ENCODE measurements around the gene HOXB2.
A peak's percentile ranks its signal among the peaks of the same experiment; 100 is the strongest.

Gene HOXB2

DNA sequence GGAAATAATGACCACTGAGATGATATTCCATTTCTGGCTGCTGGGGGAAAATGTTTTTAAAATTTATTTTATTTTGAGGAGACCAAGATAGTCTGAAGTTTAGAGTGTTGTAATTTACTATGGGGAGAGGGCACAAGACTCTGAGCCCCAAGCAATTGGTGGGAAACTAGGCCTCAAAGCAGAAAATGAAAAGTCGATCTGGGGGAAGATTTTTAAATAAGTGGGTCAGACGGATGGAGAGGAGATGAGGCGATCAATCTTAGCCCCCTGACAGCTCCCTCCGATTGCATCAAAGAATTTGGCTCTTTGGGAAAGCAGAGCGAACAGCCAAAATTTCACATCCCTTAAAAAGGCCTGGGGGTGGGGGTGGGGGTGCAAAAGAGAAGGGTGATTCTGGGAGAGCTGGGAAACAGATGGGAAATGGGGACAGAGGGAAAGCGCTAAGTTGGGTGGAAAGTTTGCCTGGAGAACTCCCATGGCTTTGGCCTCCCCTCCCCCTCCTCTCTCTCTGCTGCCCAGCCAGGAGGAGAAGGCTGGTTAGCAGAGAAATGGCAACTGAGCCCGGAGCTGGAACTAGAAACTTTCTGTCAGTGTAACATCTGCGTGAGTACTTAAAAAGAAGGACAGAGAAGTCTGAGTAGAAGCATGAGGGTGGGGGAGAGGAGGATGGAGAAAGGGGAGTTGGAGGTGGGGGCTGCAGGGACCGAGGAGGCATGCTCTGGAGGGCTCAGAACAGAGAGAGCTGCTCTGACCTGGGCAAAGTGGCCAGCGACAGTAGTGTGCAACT lies 1.4 kb upstream of the HOXB2 start:
- peaks cover 45% of the 10 kb centered on the region for H3K4me1 ChIP-seq (ENCODE audit: insufficient read depth, low read length, poor library complexity, severe bottlenecking)
- no peak overlapping the region for H2AFZ ChIP-seq (ENCODE audit: low read length)
- H3K4me3 ChIP-seq (ENCODE audit: low read length, poor library complexity, severe bottlenecking), result peak overlapping the region; percentile 95
- peaks cover 25% of the 10 kb centered on the region for H4K20me1 ChIP-seq (ENCODE audit: insufficient read depth, low read length, poor library complexity, severe bottlenecking)
- H3F3A ChIP-seq (ENCODE audit: low read depth), result peaks cover 30% of the 10 kb centered on the region
- peaks cover 30% of the 10 kb centered on the region for H3K36me3 ChIP-seq (ENCODE audit: insufficient read depth, low read length)
- H3K9me3 ChIP-seq (ENCODE audit: insufficient read depth, low read depth, low read length), result no peaks in the 10 kb centered on the region
- H3K79me2 ChIP-seq (ENCODE audit: insufficient read depth, low read length), result peaks cover 95% of the 10 kb centered on the region
- peaks cover 26% of the 10 kb centered on the region for H3K27me3 ChIP-seq (ENCODE audit: insufficient read depth, low read length, poor library complexity, severe bottlenecking)
- peak overlapping the region; percentile 98 for H3K9ac ChIP-seq (ENCODE audit: low read depth, low read length, poor library complexity, severe bottlenecking)
- no peaks in the 10 kb centered on the region for H3K9me2 ChIP-seq (replicated peaks; ENCODE audit: low read depth, low read length)
- H3K4me2 ChIP-seq (ENCODE audit: low read depth, low read length, poor library complexity, severe bottlenecking), result peak overlapping the region; percentile 96
- TF ChIP-seq, protein P1, sequence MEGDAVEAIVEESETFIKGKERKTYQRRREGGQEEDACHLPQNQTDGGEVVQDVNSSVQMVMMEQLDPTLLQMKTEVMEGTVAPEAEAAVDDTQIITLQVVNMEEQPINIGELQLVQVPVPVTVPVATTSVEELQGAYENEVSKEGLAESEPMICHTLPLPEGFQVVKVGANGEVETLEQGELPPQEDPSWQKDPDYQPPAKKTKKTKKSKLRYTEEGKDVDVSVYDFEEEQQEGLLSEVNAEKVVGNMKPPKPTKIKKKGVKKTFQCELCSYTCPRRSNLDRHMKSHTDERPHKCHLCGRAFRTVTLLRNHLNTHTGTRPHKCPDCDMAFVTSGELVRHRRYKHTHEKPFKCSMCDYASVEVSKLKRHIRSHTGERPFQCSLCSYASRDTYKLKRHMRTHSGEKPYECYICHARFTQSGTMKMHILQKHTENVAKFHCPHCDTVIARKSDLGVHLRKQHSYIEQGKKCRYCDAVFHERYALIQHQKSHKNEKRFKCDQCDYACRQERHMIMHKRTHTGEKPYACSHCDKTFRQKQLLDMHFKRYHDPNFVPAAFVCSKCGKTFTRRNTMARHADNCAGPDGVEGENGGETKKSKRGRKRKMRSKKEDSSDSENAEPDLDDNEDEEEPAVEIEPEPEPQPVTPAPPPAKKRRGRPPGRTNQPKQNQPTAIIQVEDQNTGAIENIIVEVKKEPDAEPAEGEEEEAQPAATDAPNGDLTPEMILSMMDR (conservative IDR thresholded peaks at IDR 0.05; ENCODE audit: low read length), result no peak
- no peak for TF ChIP-seq EZH2phosphoT487 (IDR thresholded peaks at IDR 0.05; ENCODE audit: borderline replicate concordance)

DNA sequence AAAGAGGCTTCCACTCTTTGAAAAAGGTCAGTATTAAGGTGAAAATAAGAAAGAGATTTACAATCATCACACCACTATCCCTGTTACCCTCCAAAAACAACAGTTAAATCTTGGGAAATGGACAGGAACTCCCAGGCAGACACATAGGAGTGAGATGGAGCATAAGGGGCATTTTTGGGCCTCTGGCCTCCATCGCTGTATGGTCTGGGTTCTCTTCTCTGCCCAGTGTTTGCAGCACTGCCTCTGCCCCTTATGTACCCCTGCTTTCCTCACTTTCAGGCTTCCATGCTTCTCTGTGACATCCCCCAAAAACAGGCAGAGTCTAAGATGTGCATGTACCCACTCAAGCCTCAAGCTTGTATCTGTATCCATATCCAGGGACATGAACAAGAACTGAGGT lies 630 bp upstream of the HOXB2 start:
- H3K4me2 ChIP-seq (ENCODE audit: low read depth, low read length, poor library complexity, severe bottlenecking), result peak overlapping the region; percentile 96
- H3K4me1 ChIP-seq (ENCODE audit: insufficient read depth, low read length, poor library complexity, severe bottlenecking), result peaks cover 51% of the 10 kb centered on the region
- H3K9me3 ChIP-seq (ENCODE audit: insufficient read depth, low read depth, low read length), result no peaks in the 10 kb centered on the region
- no peak for TF ChIP-seq EZH2phosphoT487 (IDR thresholded peaks at IDR 0.05; ENCODE audit: borderline replicate concordance)
- TF ChIP-seq, protein P1 (conservative IDR thresholded peaks at IDR 0.05; ENCODE audit: low read length), result no peak
- H3K9ac ChIP-seq (ENCODE audit: low read depth, low read length, poor library complexity, severe bottlenecking), result peak overlapping the region; percentile 98
- H3K9me2 ChIP-seq (replicated peaks; ENCODE audit: low read depth, low read length), result no peaks in the 10 kb centered on the region
- H3F3A ChIP-seq (ENCODE audit: low read depth), result peaks cover 31% of the 10 kb centered on the region
- H3K27me3 ChIP-seq (ENCODE audit: insufficient read depth, low read length, poor library complexity, severe bottlenecking), result peaks cover 26% of the 10 kb centered on the region
- no peak overlapping the region for H2AFZ ChIP-seq (ENCODE audit: low read length)
- peaks cover 27% of the 10 kb centered on the region for H3K36me3 ChIP-seq (ENCODE audit: insufficient read depth, low read length)
- H3K4me3 ChIP-seq (ENCODE audit: low read length, poor library complexity, severe bottlenecking), result peak overlapping the region; percentile 95
- peaks cover 95% of the 10 kb centered on the region for H3K79me2 ChIP-seq (ENCODE audit: insufficient read depth, low read length)
- H4K20me1 ChIP-seq (ENCODE audit: insufficient read depth, low read length, poor library complexity, severe bottlenecking), result peaks cover 23% of the 10 kb centered on the region

DNA sequence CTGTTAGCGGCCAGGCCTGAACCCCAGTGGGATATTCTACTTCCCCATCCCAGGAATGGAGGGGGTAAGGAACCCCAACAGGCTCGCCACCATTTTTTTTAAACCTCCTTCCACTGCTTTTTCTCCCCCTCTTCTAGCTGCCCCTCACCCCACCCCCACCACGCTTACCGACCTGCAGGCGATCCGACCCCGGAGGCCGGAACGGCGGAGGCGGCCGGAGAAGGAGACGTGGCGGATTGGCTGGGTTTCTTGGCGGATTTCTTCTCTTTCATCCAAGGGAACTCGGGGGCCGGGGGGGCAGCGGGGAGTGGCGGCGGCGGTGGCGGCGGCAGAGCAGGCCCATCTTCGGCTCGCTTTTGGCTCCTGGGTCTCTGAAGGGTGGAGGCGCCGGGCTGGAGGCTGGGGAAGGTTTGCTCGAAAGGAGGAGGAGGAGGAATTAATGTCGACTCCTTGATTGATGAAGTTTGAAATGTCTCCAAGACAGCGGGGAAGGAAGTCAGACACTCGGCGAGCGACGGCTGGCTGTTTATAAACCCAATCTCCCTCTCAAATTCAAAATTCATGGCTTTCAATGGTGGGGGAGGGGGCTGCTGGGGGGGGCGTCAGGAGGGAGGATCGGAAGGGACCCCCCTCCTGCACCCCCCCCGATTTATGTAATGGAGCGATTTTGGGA lies 424 bp downstream of the HOXB2 start:
- peak overlapping the region; percentile 96 for H3K4me2 ChIP-seq (ENCODE audit: low read depth, low read length, poor library complexity, severe bottlenecking)
- TF ChIP-seq EZH2phosphoT487 (IDR thresholded peaks at IDR 0.05; ENCODE audit: borderline replicate concordance), result no peak
- TF ChIP-seq, protein P1 (conservative IDR thresholded peaks at IDR 0.05; ENCODE audit: low read length), result no peak

More for the DNA sequence above, 424 bp downstream of the HOXB2 start:
- peaks cover 26% of the 10 kb centered on the region for H3K27me3 ChIP-seq (ENCODE audit: insufficient read depth, low read length, poor library complexity, severe bottlenecking)
- H3K9ac ChIP-seq (ENCODE audit: low read depth, low read length, poor library complexity, severe bottlenecking), result peak overlapping the region; percentile 98
- H3F3A ChIP-seq (ENCODE audit: low read depth), result peaks cover 34% of the 10 kb centered on the region
- H3K9me2 ChIP-seq (replicated peaks; ENCODE audit: low read depth, low read length), result no peaks in the 10 kb centered on the region
- peaks cover 17% of the 10 kb centered on the region for H3K36me3 ChIP-seq (ENCODE audit: insufficient read depth, low read length)
- H4K20me1 ChIP-seq (ENCODE audit: insufficient read depth, low read length, poor library complexity, severe bottlenecking), result peaks cover 15% of the 10 kb centered on the region
- no peaks in the 10 kb centered on the region for H3K9me3 ChIP-seq (ENCODE audit: insufficient read depth, low read depth, low read length)
- peaks cover 58% of the 10 kb centered on the region for H3K4me1 ChIP-seq (ENCODE audit: insufficient read depth, low read length, poor library complexity, severe bottlenecking)
- H3K79me2 ChIP-seq (ENCODE audit: insufficient read depth, low read length), result peaks cover 95% of the 10 kb centered on the region
- H3K4me3 ChIP-seq (ENCODE audit: low read length, poor library complexity, severe bottlenecking), result peak overlapping the region; percentile 95
- no peak overlapping the region for H2AFZ ChIP-seq (ENCODE audit: low read length)
